ENCODE data around the gene DENND1A.

Gene DENND1A

DNA sequence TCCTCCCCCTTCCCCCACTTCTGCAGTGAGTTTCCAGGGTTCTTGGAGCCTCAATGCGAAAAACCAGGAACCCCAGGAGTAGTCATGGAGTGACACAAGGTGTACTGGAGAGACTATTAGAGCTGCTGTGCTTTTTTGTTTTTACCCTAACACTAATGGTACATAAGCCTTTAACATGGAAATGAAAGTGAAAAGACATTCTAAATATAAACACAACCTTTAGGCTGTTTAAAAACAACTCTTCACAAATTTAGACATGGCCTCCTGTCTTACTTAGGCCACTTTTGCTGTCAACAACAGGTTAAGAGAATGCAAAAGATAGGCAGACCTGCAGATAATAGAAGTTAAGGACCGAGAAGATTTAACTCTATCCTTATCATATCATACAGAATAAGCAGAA lies 232.2 kb downstream of the DENND1A start:
- no peak for TF ChIP-seq SIN3A (IDR thresholded peaks at IDR 0.05; ENCODE audit: borderline replicate concordance, insufficient read depth, low read length)

DNA sequence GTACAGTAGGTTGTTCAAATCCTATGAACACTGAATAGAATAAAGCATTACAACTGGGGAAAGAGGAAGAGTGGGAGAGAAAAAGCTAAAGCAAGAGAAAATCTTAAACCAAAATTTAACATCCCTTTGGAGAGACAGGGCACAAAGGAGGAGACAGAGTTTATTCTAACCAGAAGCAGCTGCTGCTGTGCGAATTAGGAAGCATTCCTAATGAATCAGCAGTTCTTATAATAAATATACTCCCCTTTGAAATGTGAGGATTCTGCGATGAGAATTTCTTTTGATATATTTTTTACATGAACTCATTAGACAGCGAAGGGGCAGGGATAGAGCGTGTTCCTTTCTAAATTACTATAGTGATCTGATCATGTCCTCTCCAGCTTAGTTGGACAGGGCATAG lies 233.4 kb downstream of the DENND1A start:
- TF ChIP-seq FOXP2 (optimal IDR thresholded peaks at IDR 0.05; ENCODE audit: borderline replicate concordance, extremely low read depth, extremely low read length, insufficient read depth) (no peak), TAF1 (IDR thresholded peaks at IDR 0.05; ENCODE audit: borderline replicate concordance, insufficient read depth, low read length) (no peak), SIN3A (IDR thresholded peaks at IDR 0.05; ENCODE audit: borderline replicate concordance, insufficient read depth, low read length) (no peak), POLR2AphosphoS5 (IDR thresholded peaks at IDR 0.05; ENCODE audit: low read depth, low read length) (no peak)
- TF ChIP-seq, protein P1, sequence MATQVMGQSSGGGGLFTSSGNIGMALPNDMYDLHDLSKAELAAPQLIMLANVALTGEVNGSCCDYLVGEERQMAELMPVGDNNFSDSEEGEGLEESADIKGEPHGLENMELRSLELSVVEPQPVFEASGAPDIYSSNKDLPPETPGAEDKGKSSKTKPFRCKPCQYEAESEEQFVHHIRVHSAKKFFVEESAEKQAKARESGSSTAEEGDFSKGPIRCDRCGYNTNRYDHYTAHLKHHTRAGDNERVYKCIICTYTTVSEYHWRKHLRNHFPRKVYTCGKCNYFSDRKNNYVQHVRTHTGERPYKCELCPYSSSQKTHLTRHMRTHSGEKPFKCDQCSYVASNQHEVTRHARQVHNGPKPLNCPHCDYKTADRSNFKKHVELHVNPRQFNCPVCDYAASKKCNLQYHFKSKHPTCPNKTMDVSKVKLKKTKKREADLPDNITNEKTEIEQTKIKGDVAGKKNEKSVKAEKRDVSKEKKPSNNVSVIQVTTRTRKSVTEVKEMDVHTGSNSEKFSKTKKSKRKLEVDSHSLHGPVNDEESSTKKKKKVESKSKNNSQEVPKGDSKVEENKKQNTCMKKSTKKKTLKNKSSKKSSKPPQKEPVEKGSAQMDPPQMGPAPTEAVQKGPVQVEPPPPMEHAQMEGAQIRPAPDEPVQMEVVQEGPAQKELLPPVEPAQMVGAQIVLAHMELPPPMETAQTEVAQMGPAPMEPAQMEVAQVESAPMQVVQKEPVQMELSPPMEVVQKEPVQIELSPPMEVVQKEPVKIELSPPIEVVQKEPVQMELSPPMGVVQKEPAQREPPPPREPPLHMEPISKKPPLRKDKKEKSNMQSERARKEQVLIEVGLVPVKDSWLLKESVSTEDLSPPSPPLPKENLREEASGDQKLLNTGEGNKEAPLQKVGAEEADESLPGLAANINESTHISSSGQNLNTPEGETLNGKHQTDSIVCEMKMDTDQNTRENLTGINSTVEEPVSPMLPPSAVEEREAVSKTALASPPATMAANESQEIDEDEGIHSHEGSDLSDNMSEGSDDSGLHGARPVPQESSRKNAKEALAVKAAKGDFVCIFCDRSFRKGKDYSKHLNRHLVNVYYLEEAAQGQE (IDR thresholded peaks at IDR 0.05; ENCODE audit: insufficient read depth in 1 of 2, low read depth in 2 of 2, low read length in 2 of 2): no peak

DNA sequence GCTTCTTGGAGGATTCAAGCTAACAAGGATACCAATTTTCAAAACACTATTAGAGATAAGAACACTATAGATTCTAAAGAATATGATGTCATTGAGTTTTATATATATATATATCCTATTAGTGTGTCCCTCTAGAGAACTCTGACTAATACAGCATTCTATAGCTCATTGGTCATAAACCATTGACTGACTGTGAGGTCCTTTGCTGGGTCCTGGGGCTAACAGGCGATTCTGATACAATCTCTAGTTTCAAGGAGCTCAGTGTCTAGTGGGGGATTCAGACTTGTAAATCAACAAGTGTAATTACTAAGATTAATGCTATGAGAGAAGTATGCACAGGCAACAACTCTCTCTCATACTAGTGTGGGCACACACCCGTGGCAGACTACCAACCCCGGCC lies 234.5 kb downstream of the DENND1A start:
- TF ChIP-seq TAF1 (IDR thresholded peaks at IDR 0.05; ENCODE audit: borderline replicate concordance, insufficient read depth, low read length) (no peak), FOXP2 (optimal IDR thresholded peaks at IDR 0.05; ENCODE audit: borderline replicate concordance, extremely low read depth, extremely low read length, insufficient read depth) (no peak), SIN3A (IDR thresholded peaks at IDR 0.05; ENCODE audit: borderline replicate concordance, insufficient read depth, low read length) (no peak)
- TF ChIP-seq, protein P1 (IDR thresholded peaks at IDR 0.05; ENCODE audit: insufficient read depth in 1 of 2, low read depth in 2 of 2, low read length in 2 of 2): no peak

DNA sequence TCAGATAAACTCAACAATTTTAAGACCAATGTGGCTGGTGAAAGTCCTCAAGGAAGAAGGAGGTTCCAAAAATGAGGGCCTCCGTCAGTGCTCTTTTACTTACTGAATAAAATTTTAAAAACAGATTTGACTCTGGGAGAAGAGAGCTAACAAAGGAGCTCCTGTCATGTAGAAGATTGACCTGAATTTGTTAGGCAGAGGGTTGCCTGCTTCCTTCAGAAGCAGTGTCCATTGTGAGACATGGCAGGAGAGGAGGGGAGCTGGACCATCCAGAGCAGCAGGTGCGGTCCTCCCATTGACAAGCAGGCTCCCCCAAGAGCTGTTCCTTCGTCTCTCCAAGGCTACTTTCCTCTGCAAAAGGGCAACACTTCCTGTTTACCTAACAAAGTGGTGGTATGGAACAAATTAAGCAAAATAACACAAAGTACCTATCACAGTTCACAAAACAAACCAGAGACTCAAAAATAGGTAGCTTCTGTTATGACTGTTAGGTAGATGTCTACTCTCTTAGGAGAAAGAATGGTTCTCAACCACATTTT lies 238.1 kb downstream of the DENND1A start:
- TF ChIP-seq, protein P1 (IDR thresholded peaks at IDR 0.05; ENCODE audit: insufficient read depth in 1 of 2, low read depth in 2 of 2, low read length in 2 of 2): no peak
- TF ChIP-seq POLR2AphosphoS5 (IDR thresholded peaks at IDR 0.05; ENCODE audit: low read depth, low read length): no peak
- no peak for TF ChIP-seq FOXP2 (optimal IDR thresholded peaks at IDR 0.05; ENCODE audit: borderline replicate concordance, extremely low read depth, extremely low read length, insufficient read depth)
- no peak for TF ChIP-seq TAF1 (IDR thresholded peaks at IDR 0.05; ENCODE audit: borderline replicate concordance, insufficient read depth, low read length)
- no peak for TF ChIP-seq SIN3A (IDR thresholded peaks at IDR 0.05; ENCODE audit: borderline replicate concordance, insufficient read depth, low read length)

DNA sequence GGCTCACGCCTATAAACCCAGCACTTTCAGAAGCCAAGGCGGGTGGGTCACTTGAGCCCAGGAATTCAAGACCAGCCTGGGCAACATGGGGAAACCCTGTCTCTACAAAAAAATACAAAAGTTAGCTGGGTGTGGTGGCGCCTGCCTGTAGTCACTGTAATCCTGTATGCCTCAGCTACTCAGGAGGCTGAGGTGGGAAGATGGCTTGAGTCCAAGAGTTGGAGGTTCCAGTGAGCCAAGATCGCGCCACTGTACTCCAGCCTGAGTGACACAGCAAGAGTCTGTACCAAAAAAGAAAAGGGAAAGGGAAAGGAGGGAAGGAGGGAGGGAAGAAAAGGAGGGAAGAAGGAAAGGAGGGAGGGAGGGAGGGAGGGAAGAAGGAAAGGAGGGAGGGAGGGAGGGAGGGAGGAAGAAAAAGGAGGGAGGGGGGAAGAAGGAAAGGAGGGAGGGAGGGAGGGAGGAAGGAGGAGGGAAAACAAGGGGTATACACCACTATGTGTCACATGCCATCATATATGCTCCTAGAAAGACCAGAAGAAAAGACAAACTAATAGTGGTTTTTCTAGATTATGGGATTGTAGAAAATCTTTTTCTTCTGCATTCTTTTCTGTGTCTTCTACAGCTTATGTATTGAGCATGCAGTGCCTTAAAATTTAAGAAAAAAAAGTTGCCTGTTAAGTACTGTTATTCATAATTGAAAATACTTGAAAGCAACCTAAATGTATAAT lies 240.1 kb downstream of the DENND1A start:
- no peak for TF ChIP-seq POLR2AphosphoS5 (IDR thresholded peaks at IDR 0.05; ENCODE audit: low read depth, low read length)
- TF ChIP-seq, protein P1 (IDR thresholded peaks at IDR 0.05; ENCODE audit: insufficient read depth in 1 of 2, low read depth in 2 of 2, low read length in 2 of 2): no peak
- TF ChIP-seq FOXP2 (optimal IDR thresholded peaks at IDR 0.05; ENCODE audit: borderline replicate concordance, extremely low read depth, extremely low read length, insufficient read depth): no peak
- TF ChIP-seq SIN3A (IDR thresholded peaks at IDR 0.05; ENCODE audit: borderline replicate concordance, insufficient read depth, low read length): no peak
- TF ChIP-seq TAF1 (IDR thresholded peaks at IDR 0.05; ENCODE audit: borderline replicate concordance, insufficient read depth, low read length): no peak

Data from PFSK-1 (cell line).